Liver (tissue), 9 donors: Measurements from ENCODE around the gene NUDT4. TPM values are rescaled to one million over a fixed set of nuclear protein-coding genes. Genes with fewer than 3 reads are reported as not detected.
A peak's percentile ranks its signal among the peaks of the same experiment; 100 is the strongest.

Experiments
- DNase-seq: peaks from one replicate; pipeline ENCODE4 v3.0.0-alpha.2; 2017; ENCODE audit warnings: low spot score
- H3K27ac ChIP-seq, 2 donors: one replicate each; pipeline ENCODE4 v1.7.0; 2013; ENCODE audit warnings: inconsistent platforms in 2 of 2, low read length in 2 of 2, control low read depth in 1 of 2, low read depth in 1 of 2, mild to moderate bottlenecking in 1 of 2
- H3K27me3 ChIP-seq, 4 donors: one replicate each; pipeline versions ENCODE4 v1.6.1 to v1.7.0; 2013; ENCODE audit warnings: low read length in 3 of 4, inconsistent platforms in 1 of 4, mild to moderate bottlenecking in 1 of 4, moderate library complexity in 1 of 4; ENCODE audit not compliant: control insufficient read depth in 4 of 4, insufficient read depth in 4 of 4
- H3K36me3 ChIP-seq, 4 donors: one replicate each; pipeline versions ENCODE4 v1.6.1 to v1.7.0; 2013; ENCODE audit warnings: low read length in 3 of 4, mild to moderate bottlenecking in 3 of 4, low read depth in 1 of 4, moderate library complexity in 1 of 4; ENCODE audit not compliant: control insufficient read depth in 4 of 4, insufficient read depth in 3 of 4
- H3K4me1 ChIP-seq, 4 donors: one replicate each; pipeline versions ENCODE4 v1.6.1 to v1.7.0; 2013; ENCODE audit warnings: low read length in 3 of 4, mild to moderate bottlenecking in 3 of 4, moderate library complexity in 1 of 4; ENCODE audit not compliant: control insufficient read depth in 4 of 4, insufficient read depth in 4 of 4
- H3K4me3 ChIP-seq, 3 donors: one replicate each; pipeline versions ENCODE4 v1.6.1 to v1.7.0; 2013; ENCODE audit warnings: low read length in 3 of 3, control low read depth in 1 of 3, low read depth in 1 of 3, mild to moderate bottlenecking in 1 of 3
- H3K9ac ChIP-seq, 2 donors: one replicate each; pipeline ENCODE4 v1.7.0; 2013; ENCODE audit warnings: low read length in 2 of 2, mild to moderate bottlenecking in 2 of 2, moderate library complexity in 2 of 2, control low read depth in 1 of 2, low read depth in 1 of 2
- H3K9me3 ChIP-seq, 4 donors: one replicate each; pipeline versions ENCODE4 v1.6.1 to v1.7.0; 2013; ENCODE audit warnings: low read length in 3 of 4; ENCODE audit not compliant: control insufficient read depth in 4 of 4
- ATF3 ChIP-seq: IDR thresholded peaks from 2 replicates; pipeline ENCODE4 v1.6.1; 2016; ENCODE audit warnings: antibody characterized with exemption
- CTCF ChIP-seq: fragments of 150-350 bp; IDR thresholded peaks from 2 replicates; pipeline ENCODE4 v1.5.1; 2017; ENCODE audit warnings: improper control_type of control experiment, low read depth, low read length; ENCODE audit not compliant: missing input control
- EGR1 ChIP-seq, 2 donors: IDR thresholded peaks; 2 replicates each; pipeline ENCODE4 v1.6.1; 2016 to 2018; ENCODE audit warnings: antibody characterized with exemption in 2 of 2, low read depth in 2 of 2
- FOXA1 ChIP-seq: IDR thresholded peaks from 2 replicates; pipeline ENCODE4 v1.6.1; 2016; ENCODE audit warnings: antibody characterized with exemption
- FOXA2 ChIP-seq: IDR thresholded peaks from 2 replicates; pipeline ENCODE4 v1.6.1; 2016; ENCODE audit warnings: antibody characterized with exemption
- GABPA ChIP-seq, 2 donors: IDR thresholded peaks in 1 of 2; conservative IDR thresholded peaks in 1 of 2; 2 replicates each; pipeline ENCODE4 v1.6.1; 2016; ENCODE audit warnings: antibody characterized with exemption in 2 of 2, mild to moderate bottlenecking in 1 of 2, moderate library complexity in 1 of 2
- HNF4A ChIP-seq, 2 donors: conservative IDR thresholded peaks; 2 replicates each; pipeline ENCODE4 v1.6.1; 2016; ENCODE audit warnings: antibody characterized with exemption in 2 of 2, mild to moderate bottlenecking in 2 of 2
- HNF4G ChIP-seq: IDR thresholded peaks from 2 replicates; pipeline ENCODE4 v1.6.1; 2016; ENCODE audit warnings: antibody characterized with exemption
- JUND ChIP-seq, 2 donors: IDR thresholded peaks; 2 replicates each; pipeline ENCODE4 v1.6.1; 2016; ENCODE audit warnings: antibody characterized with exemption in 2 of 2
- MAX ChIP-seq: IDR thresholded peaks from 2 replicates; pipeline ENCODE4 v1.6.1; 2016; ENCODE audit warnings: antibody characterized with exemption
- NR2F2 ChIP-seq: IDR thresholded peaks from 2 replicates; pipeline ENCODE4 v1.6.1; 2016; ENCODE audit warnings: antibody characterized with exemption
- RAD21 ChIP-seq, 2 donors: IDR thresholded peaks; 2 replicates each; pipeline ENCODE4 v1.6.1; 2016; ENCODE audit warnings: antibody characterized with exemption in 2 of 2, mild to moderate bottlenecking in 2 of 2
- REST ChIP-seq: IDR thresholded peaks from 2 replicates; pipeline ENCODE4 v1.6.1; 2016; ENCODE audit warnings: antibody characterized with exemption, mild to moderate bottlenecking
- RXRA ChIP-seq, 2 donors: IDR thresholded peaks; 2 replicates each; pipeline ENCODE4 v1.6.1; 2017 to 2018; ENCODE audit warnings: antibody characterized with exemption in 2 of 2, mild to moderate bottlenecking in 1 of 2
- SP1 ChIP-seq: IDR thresholded peaks from 2 replicates; pipeline ENCODE4 v1.6.1; 2018; ENCODE audit warnings: antibody characterized with exemption, mild to moderate bottlenecking
- TAF1 ChIP-seq: conservative IDR thresholded peaks from 2 replicates; pipeline ENCODE4 v1.6.1; 2016; ENCODE audit warnings: antibody characterized with exemption, mild to moderate bottlenecking
- WGBS: extraction: QIAGEN DNeasy Blood & Tissue Kit; methylation state at CpG from one replicate; pipeline ENCODE4 v1.1.7; 2013; 5-methylcytosine and 5-hydroxymethylcytosine counted together
- polyA plus RNA-seq, 2 donors: library from polyadenylated mRNA; stranded (reverse) in 1 of 2; unstranded in 1 of 2; fragments of 200-250 nt in 1 of 2; fragments of >200 nt in 1 of 2; fragmentation: Nextera tagmentation in 1 of 2; extraction: Ambion mirVana in 1 of 2; gene quantifications; one replicate each; pipeline versions ENCODE4 v1.2.1 to v1.2.3, GENCODE V29; 2013 to 2015
- total RNA-seq, 2 donors: library from RNA; depleted of rRNA; stranded (reverse); fragments of >200 nt; gene quantifications; one replicate each; pipeline ENCODE4 v1.2.3, GENCODE V29; 2014
- TF ChIP-seq, protein P1 (sequence below): IDR thresholded peaks from 2 replicates; pipeline ENCODE4 v1.6.1; 2016; ENCODE audit warnings: antibody characterized with exemption
- donor health status: healthy.
- donor health status: healthy.
- donor health status: healthy.
- donor health status: healthy.
- donor health status: healthy.

Gene NUDT4
- total and polyA plus RNA-seq, 4 donors, result 8.9 to 141 (median 11.9) TPM

DNA sequence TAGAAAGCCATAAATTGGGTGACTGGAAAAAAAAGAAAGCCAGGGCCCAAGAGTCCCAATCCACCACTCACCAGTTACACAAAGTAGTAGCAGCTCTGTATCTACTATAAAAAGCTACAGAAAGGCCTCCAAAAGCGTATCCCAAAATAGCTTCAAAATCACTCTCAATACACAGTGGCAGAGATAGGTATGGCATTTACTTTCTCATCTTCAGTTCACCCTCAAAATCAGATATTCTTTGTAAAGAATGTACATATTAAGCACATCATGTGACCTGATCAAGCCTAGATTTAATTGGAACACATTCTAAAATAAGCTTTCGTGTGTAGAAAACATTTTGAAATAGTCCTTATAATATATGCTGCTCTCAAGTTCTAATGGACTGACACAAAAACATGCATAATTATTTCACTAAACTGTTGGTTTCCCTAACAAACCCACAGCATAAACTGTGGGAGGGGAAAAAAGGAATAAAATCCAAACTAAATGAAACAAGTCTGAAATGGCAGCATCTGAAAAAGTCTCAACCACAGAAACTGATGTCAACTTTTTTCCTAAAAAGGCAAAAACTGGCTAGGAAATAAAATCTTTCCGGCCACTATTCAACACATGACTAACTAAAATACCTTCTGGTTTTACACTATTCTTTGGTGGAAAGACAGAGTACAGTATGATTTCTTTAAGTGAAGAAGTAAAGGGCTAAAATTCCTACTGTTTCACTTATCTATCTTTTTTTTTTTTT is 38.2 kb downstream of the NUDT4 start:
- Histone ChIP-seq H3K9me3 (no peaks in the 10 kb centered on the region), H3K4me1 (peaks cover 2 to 8% (median 4%) of the 10 kb centered on the region in 4 donors), H3K27ac (no peak overlapping the region), H3K27me3 (no peaks in the 10 kb centered on the region), H3K4me3 (no peak overlapping the region), H3K9ac (no peak overlapping the region), H3K36me3 (no peaks in the 10 kb centered on the region)
- DNase-seq, result no peak
- 83% methylated on average over 3 of the region's 3 CpGs for WGBS
- no peak for TF ChIP-seq JUND (IDR thresholded peaks at IDR 0.05)

- Histone ChIP-seq H3K27ac (no peak overlapping the region), H3K4me3 (no peak overlapping the region), H3K27me3 (no peaks in the 10 kb centered on the region), H3K4me1 (peaks cover 2 to 5% (median 2%) of the 10 kb centered on the region in 4 donors), H3K9me3 (no peaks in the 10 kb centered on the region), H3K36me3 (no peaks in the 10 kb centered on the region), H3K9ac (no peak overlapping the region)
- TF ChIP-seq ATF3 (no peak), RXRA (IDR thresholded peaks at IDR 0.05) (no peak), GABPA (IDR thresholded peaks at IDR 0.05 in 1 of 2, conservative IDR thresholded peaks at IDR 0.05 in 1 of 2) (no peak)
- DNase-seq, result no peak
- 83% methylated on average over 4 of the region's 4 CpGs for WGBS
These were observed 40.3 kb downstream of the NUDT4 start for GRCh38 chr12:93417967-93418480.

GRCh38 chr12:93419388-93420034 is 41.8 kb downstream of the NUDT4 start:
- H3K4me1 ChIP-seq, result peaks cover 2 to 5% (median 2%) of the 10 kb centered on the region in 4 donors
- no peak overlapping the region for H3K4me3 ChIP-seq
- no peaks in the 10 kb centered on the region for H3K27me3 ChIP-seq
- H3K9ac ChIP-seq, result no peak overlapping the region
- peaks cover 0 to 1% (median 0%) of the 10 kb centered on the region in 4 donors for H3K36me3 ChIP-seq
- no peak for TF ChIP-seq NR2F2
- no peak for TF ChIP-seq TAF1
- TF ChIP-seq RXRA (IDR thresholded peaks at IDR 0.05), result no peak
- TF ChIP-seq RAD21 (IDR thresholded peaks at IDR 0.05), result peak; percentile 73 to 82
- TF ChIP-seq ATF3, result no peak
- TF ChIP-seq CTCF, result peak; percentile 62
- TF ChIP-seq SP1, result no peak
- TF ChIP-seq EGR1 (IDR thresholded peaks at IDR 0.05; ENCODE audit: low read depth in 2 of 2), result no peak
- TF ChIP-seq, protein P1, sequence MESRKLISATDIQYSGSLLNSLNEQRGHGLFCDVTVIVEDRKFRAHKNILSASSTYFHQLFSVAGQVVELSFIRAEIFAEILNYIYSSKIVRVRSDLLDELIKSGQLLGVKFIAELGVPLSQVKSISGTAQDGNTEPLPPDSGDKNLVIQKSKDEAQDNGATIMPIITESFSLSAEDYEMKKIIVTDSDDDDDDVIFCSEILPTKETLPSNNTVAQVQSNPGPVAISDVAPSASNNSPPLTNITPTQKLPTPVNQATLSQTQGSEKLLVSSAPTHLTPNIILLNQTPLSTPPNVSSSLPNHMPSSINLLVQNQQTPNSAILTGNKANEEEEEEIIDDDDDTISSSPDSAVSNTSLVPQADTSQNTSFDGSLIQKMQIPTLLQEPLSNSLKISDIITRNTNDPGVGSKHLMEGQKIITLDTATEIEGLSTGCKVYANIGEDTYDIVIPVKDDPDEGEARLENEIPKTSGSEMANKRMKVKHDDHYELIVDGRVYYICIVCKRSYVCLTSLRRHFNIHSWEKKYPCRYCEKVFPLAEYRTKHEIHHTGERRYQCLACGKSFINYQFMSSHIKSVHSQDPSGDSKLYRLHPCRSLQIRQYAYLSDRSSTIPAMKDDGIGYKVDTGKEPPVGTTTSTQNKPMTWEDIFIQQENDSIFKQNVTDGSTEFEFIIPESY, result no peak
- TF ChIP-seq MAX, result no peak
- no peak for TF ChIP-seq HNF4A (conservative IDR thresholded peaks at IDR 0.05)
- no peak for TF ChIP-seq JUND (IDR thresholded peaks at IDR 0.05)
- TF ChIP-seq GABPA (IDR thresholded peaks at IDR 0.05 in 1 of 2, conservative IDR thresholded peaks at IDR 0.05 in 1 of 2), result no peak
- TF ChIP-seq REST, result no peak
- no peak for TF ChIP-seq FOXA2
- TF ChIP-seq FOXA1, result no peak
- no peak for TF ChIP-seq HNF4G
- no peak overlapping the region for H3K27ac ChIP-seq
- DNase-seq, result no peak
- H3K9me3 ChIP-seq, result no peaks in the 10 kb centered on the region
- WGBS, result 29% methylated on average over 1 of the region's 1 CpG
